Colonic mucosa (tissue), 4 donors: ENCODE measurements around the gene SMIM38. TPM values are rescaled to one million over a fixed set of nuclear protein-coding genes. Genes with fewer than 3 reads are reported as not detected.

Experiments
- DNase-seq: peaks from one replicate; pipeline ENCODE4 v3.0.0-alpha.2; 2020
- H3K27ac ChIP-seq: fragments of 200-600 bp; one replicate; pipeline ENCODE4 v1.8.0; 2021
- H3K27me3 ChIP-seq: fragments of 200-600 bp; one replicate; pipeline ENCODE4 v1.8.0; 2021
- H3K36me3 ChIP-seq: fragments of 200-600 bp; one replicate; pipeline ENCODE4 v1.8.0; 2021
- H3K4me1 ChIP-seq: fragments of 200-600 bp; one replicate; pipeline ENCODE4 v1.8.0; 2021; ENCODE audit warnings: mild to moderate bottlenecking
- H3K4me3 ChIP-seq: fragments of 200-600 bp; one replicate; pipeline ENCODE4 v1.8.0; 2021
- H3K9ac ChIP-seq, 2 donors: one replicate each; pipeline ENCODE4 v1.7.0; 2013; ENCODE audit warnings: control low read depth in 2 of 2, low read depth in 2 of 2, low read length in 2 of 2
- H3K9me3 ChIP-seq: fragments of 200-600 bp; one replicate; pipeline ENCODE4 v1.8.0; 2021
- intact Hi-C: fragments of 100-400 bp; cut with DNase I; formaldehyde crosslinking; loops from one replicate; pipeline ENCODE4 v1.14.1; 2022
- total RNA-seq, 2 donors: library from RNA; stranded (reverse); fragmentation: NEBNext Ultra II Directional in 1 of 2; extraction: Animal tissue kit (Norgen Biotek cat#: 25700) in 1 of 2; gene quantifications; one replicate each; pipeline ENCODE4 v1.2.1, GENCODE V29; 2021
- TF ChIP-seq, protein P1 (sequence below): fragments of 200-600 bp; IDR thresholded peaks from one replicate; pipeline ENCODE4 v1.8.0; 2022; ENCODE audit warnings: antibody characterized with exemption, mild to moderate bottlenecking
- donor health status: healthy.
- donor health status: DM: no; HTN: no; CAD: no.
- donor health status: DM: no; HTN: no; CAD: no.

SMIM38 gene
- total RNA-seq, 2 donors from 2014 or later: 0.10 TPM; not detected in 1

- TF ChIP-seq, protein P1, sequence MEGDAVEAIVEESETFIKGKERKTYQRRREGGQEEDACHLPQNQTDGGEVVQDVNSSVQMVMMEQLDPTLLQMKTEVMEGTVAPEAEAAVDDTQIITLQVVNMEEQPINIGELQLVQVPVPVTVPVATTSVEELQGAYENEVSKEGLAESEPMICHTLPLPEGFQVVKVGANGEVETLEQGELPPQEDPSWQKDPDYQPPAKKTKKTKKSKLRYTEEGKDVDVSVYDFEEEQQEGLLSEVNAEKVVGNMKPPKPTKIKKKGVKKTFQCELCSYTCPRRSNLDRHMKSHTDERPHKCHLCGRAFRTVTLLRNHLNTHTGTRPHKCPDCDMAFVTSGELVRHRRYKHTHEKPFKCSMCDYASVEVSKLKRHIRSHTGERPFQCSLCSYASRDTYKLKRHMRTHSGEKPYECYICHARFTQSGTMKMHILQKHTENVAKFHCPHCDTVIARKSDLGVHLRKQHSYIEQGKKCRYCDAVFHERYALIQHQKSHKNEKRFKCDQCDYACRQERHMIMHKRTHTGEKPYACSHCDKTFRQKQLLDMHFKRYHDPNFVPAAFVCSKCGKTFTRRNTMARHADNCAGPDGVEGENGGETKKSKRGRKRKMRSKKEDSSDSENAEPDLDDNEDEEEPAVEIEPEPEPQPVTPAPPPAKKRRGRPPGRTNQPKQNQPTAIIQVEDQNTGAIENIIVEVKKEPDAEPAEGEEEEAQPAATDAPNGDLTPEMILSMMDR: no peak
- H3K36me3 ChIP-seq: no peaks in the 10 kb centered on the region
- H3K27me3 ChIP-seq: no peaks in the 10 kb centered on the region
- H3K4me3 ChIP-seq: no peak overlapping the region
- H3K9ac ChIP-seq: no peak overlapping the region
- no peak for DNase-seq
- no peak overlapping the region for H3K27ac ChIP-seq
- intact Hi-C loops: no loop called here
- H3K9me3 ChIP-seq: no peaks in the 10 kb centered on the region
- H3K4me1 ChIP-seq: no peaks in the 10 kb centered on the region
Observed at GRCh38 chr11:69109101-69109500, 46.6 kb upstream of the SMIM38 start.

GRCh38 chr11:69110451-69110850 is 45.3 kb upstream of the SMIM38 start:
- intact Hi-C loops: no loop called here
- Histone ChIP-seq H3K36me3 (no peaks in the 10 kb centered on the region), H3K9me3 (no peaks in the 10 kb centered on the region), H3K4me3 (no peak overlapping the region), H3K27me3 (no peaks in the 10 kb centered on the region), H3K27ac (no peak overlapping the region), H3K9ac (no peak overlapping the region), H3K4me1 (no peaks in the 10 kb centered on the region)
- TF ChIP-seq, protein P1: no peak
- no peak for DNase-seq

DNA sequence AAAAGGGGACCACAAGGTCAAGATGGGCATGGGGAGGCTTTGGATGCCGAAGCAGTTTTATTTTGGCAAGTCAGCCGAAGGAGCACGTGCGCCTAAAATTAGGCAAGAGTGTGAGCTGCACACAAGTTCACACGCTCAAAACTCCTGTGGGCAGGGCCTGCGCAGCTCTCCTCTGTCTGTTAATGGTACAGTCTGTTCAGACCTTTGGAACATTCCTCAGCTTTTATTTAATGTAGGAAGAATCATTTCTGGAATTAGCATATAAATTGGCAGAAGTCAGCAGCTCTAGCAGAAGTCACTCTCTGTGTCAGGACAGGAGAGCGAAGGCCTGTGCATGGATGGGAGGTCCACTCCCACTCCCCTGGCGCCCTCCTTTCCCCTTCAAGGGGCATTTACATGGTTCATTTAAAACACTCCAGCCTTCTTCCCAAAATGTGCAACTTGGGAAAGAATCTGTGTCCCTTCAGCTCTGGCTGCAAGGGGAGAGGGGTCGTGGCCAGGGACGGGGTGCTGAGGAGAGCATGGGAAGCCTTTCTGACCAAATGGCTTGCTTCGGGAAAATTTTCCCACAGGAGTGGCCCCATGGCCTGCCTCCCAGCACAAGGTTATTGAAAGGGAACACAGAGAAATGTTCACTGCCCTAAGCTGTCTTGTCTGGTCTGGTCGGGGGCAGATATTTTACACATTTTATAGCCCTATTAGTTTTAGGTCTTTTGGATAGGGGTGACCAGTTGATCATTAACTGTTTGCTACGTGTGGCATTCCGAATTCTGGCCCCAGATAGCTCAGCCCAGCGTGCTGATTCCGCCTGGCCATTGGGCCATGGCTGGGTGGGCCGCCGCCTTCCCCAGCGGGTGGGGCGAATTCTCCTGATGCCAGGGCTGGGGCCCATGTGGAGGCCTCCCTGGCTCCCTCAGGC is 43.9 kb upstream of the SMIM38 start:
- DNase-seq: no peak
- H3K9me3 ChIP-seq: no peaks in the 10 kb centered on the region
- no peak overlapping the region for H3K9ac ChIP-seq
- H3K4me1 ChIP-seq: no peaks in the 10 kb centered on the region
- no peaks in the 10 kb centered on the region for H3K27me3 ChIP-seq
- no peak overlapping the region for H3K27ac ChIP-seq
- intact Hi-C loops: no loop called here
- TF ChIP-seq, protein P1: no peak
- no peaks in the 10 kb centered on the region for H3K36me3 ChIP-seq
- no peak overlapping the region for H3K4me3 ChIP-seq

- no peak overlapping the region for H3K4me3 ChIP-seq
- no peaks in the 10 kb centered on the region for H3K9me3 ChIP-seq
- H3K27me3 ChIP-seq: no peaks in the 10 kb centered on the region
- DNase-seq: no peak
- intact Hi-C loops: no loop called here
- no peak overlapping the region for H3K27ac ChIP-seq
- TF ChIP-seq, protein P1: no peak
- no peaks in the 10 kb centered on the region for H3K4me1 ChIP-seq
- H3K9ac ChIP-seq: no peak overlapping the region
- no peaks in the 10 kb centered on the region for H3K36me3 ChIP-seq
Observed at GRCh38 chr11:69113226-69113625, 42.5 kb upstream of the SMIM38 start.

- no peak overlapping the region for H3K9ac ChIP-seq
- no peaks in the 10 kb centered on the region for H3K36me3 ChIP-seq
- DNase-seq: no peak
- H3K9me3 ChIP-seq: no peaks in the 10 kb centered on the region
- intact Hi-C loops: no loop called here
- H3K4me1 ChIP-seq: no peaks in the 10 kb centered on the region
- H3K27ac ChIP-seq: no peak overlapping the region
- TF ChIP-seq, protein P1: no peak
- no peak overlapping the region for H3K4me3 ChIP-seq
- H3K27me3 ChIP-seq: no peaks in the 10 kb centered on the region
Observed at GRCh38 chr11:69113646-69114340, 41.9 kb upstream of the SMIM38 start.
